ENCODE measurements around the gene HMGXB4. TPM values are rescaled to one million over a fixed set of nuclear protein-coding genes. Genes with fewer than 3 reads are reported as not detected.

The HMGXB4 gene
- total and polyA plus RNA-seq, 2 of the 4 experiments (the other 2 are of a cell fraction): 11.8 to 18.5 TPM

GRCh38 chr22:35334004-35334403 is 76.7 kb downstream of the HMGXB4 start:
- H2AFZ ChIP-seq (replicated peaks; ENCODE audit: low read length, poor library complexity): no peak overlapping the region
- H3K56ac ChIP-seq (ENCODE audit: extremely low read depth, insufficient read depth, low read length): no peak overlapping the region
- H3K14ac ChIP-seq (replicated peaks; ENCODE audit: low read depth, low read length): no peak overlapping the region
- H2AK9ac ChIP-seq (replicated peaks; ENCODE audit: low read depth, low read length, poor library complexity): no peak overlapping the region
- H4K5ac ChIP-seq (ENCODE audit: low read depth, low read length): no peak overlapping the region
- no peak overlapping the region for H2BK5ac ChIP-seq (ENCODE audit: low read depth, low read length, poor library complexity, severe bottlenecking)
- no peak overlapping the region for H3K18ac ChIP-seq (ENCODE audit: low read depth, low read length)
- no peak overlapping the region for H2BK120ac ChIP-seq (ENCODE audit: low read depth, low read length)
- ChIA-PET CTCF (no interaction called here), POLR2A (ENCODE audit: unreplicated experiment) (no interaction called here)
- H2BK20ac ChIP-seq (ENCODE audit: low read depth, low read length): no peak overlapping the region
- no peak for ATAC-seq (ENCODE audit: low read depth)
- H3K4me3 ChIP-seq (ENCODE audit: insufficient read depth, low read depth, low read length): no peak overlapping the region
- no peak overlapping the region for H3K4ac ChIP-seq (ENCODE audit: low read depth, low read length)
- H4K91ac ChIP-seq (ENCODE audit: insufficient read depth, low read depth, low read length): no peak overlapping the region
- H3K79me1 ChIP-seq (ENCODE audit: low read depth in 1 of 2, low read length in 2 of 2): no peaks in the 10 kb centered on the region
- dilution Hi-C loops (cut with HindIII; ENCODE audit: low sequenced_read_pairs, unreplicated experiment) (no loop called here), intact Hi-C loops (cut with micrococcal nuclease) (no loop called here), in situ Hi-C loops (cut with MboI; ENCODE audit: low sequenced_read_pairs) (no loop called here)
- DNase-seq: no peak
- H2BK15ac ChIP-seq (ENCODE audit: low read depth, low read length): no peak overlapping the region
- peaks cover 4% of the 10 kb centered on the region for H3K4me1 ChIP-seq (ENCODE audit: control insufficient read depth, insufficient read depth, low read length)
- no peak overlapping the region for H3K9ac ChIP-seq (ENCODE audit: low read depth, low read length)
- no peak overlapping the region for H2AK5ac ChIP-seq (ENCODE audit: low read depth, low read length)
- no peak overlapping the region for H3K23ac ChIP-seq (ENCODE audit: low read depth, low read length)
- BruUV-seq (replicated peaks): no TSS peak
- TF ChIP-seq MXI1 (IDR thresholded peaks at IDR 0.05; ENCODE audit: borderline replicate concordance, low read depth, low read length) (no peak), CEBPB (IDR thresholded peaks at IDR 0.05; ENCODE audit: low read depth, low read length) (no peak), RFX5 (IDR thresholded peaks at IDR 0.05; ENCODE audit: low read depth, low read length) (no peak), MAZ (IDR thresholded peaks at IDR 0.05; ENCODE audit: borderline replicate concordance, low read depth, low read length) (no peak), FOS (IDR thresholded peaks at IDR 0.05; ENCODE audit: low read depth, low read length) (no peak), MAFK (IDR thresholded peaks at IDR 0.05; ENCODE audit: low read depth, low read length) (no peak), CHD1 (IDR thresholded peaks at IDR 0.05; ENCODE audit: low read depth, low read length) (no peak), RAD21 (IDR thresholded peaks at IDR 0.05; ENCODE audit: low read length) (no peak), RCOR1 (IDR thresholded peaks at IDR 0.05; ENCODE audit: insufficient replicate concordance, low read length) (no peak), POLR2A (IDR thresholded peaks at IDR 0.05; ENCODE audit: low read depth, low read length) (no peak), NFE2L2 (IDR thresholded peaks at IDR 0.05; ENCODE audit: low read depth, low read length) (no peak)
- TF ChIP-seq, protein P1, sequence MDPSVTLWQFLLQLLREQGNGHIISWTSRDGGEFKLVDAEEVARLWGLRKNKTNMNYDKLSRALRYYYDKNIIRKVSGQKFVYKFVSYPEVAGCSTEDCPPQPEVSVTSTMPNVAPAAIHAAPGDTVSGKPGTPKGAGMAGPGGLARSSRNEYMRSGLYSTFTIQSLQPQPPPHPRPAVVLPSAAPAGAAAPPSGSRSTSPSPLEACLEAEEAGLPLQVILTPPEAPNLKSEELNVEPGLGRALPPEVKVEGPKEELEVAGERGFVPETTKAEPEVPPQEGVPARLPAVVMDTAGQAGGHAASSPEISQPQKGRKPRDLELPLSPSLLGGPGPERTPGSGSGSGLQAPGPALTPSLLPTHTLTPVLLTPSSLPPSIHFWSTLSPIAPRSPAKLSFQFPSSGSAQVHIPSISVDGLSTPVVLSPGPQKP (IDR thresholded peaks at IDR 0.05; ENCODE audit: borderline replicate concordance, low read depth, low read length): no peak
- no peaks in the 10 kb centered on the region for H3K9me3 ChIP-seq (ENCODE audit: control insufficient read depth, insufficient read depth, low read length)
- H3K36me3 ChIP-seq (ENCODE audit: control insufficient read depth, insufficient read depth, low read length): peaks cover 75% of the 10 kb centered on the region
- H3K4me2 ChIP-seq (ENCODE audit: low read depth, low read length): no peak overlapping the region
- 54% methylated on average over 2 of the region's 9 CpGs; no CpG with 5 or more reads in 1 of the 2 experiments for WGBS, 2 experiments (ENCODE audit: extremely low coverage in 2 of 2, insufficient read length in 1 of 2)
- H3K27ac ChIP-seq (ENCODE audit: insufficient read depth, low read length): no peak overlapping the region
- H3K9me1 ChIP-seq (ENCODE audit: insufficient read depth, low read length): peaks cover 7% of the 10 kb centered on the region
- no peak overlapping the region for H4K8ac ChIP-seq (ENCODE audit: low read depth in 2 of 2, low read length in 2 of 2)
- no peaks in the 10 kb centered on the region for H4K20me1 ChIP-seq (ENCODE audit: insufficient read depth, low read length)
- H3K27me3 ChIP-seq (ENCODE audit: control insufficient read depth, insufficient read depth, low read length): no peaks in the 10 kb centered on the region

All from IMR-90 (cell line).